Stimulated activated CD4-positive, alpha-beta T cell treated with anti-CD3 and anti-CD28 coated beads, Interleukin-1b, Interleukin-23, amount 100 ng/mL, for 24 hours (primary cell): Measurements from ENCODE around the gene RABGGTA.

Experiments used
- DNase-seq, 4 experiments: peaks; one replicate each; pipeline ENCODE4 v3.0.0-alpha.2; 2020; ENCODE audit warnings: low read depth in 4 of 4, low spot score in 1 of 4

Gene RABGGTA

DNA sequence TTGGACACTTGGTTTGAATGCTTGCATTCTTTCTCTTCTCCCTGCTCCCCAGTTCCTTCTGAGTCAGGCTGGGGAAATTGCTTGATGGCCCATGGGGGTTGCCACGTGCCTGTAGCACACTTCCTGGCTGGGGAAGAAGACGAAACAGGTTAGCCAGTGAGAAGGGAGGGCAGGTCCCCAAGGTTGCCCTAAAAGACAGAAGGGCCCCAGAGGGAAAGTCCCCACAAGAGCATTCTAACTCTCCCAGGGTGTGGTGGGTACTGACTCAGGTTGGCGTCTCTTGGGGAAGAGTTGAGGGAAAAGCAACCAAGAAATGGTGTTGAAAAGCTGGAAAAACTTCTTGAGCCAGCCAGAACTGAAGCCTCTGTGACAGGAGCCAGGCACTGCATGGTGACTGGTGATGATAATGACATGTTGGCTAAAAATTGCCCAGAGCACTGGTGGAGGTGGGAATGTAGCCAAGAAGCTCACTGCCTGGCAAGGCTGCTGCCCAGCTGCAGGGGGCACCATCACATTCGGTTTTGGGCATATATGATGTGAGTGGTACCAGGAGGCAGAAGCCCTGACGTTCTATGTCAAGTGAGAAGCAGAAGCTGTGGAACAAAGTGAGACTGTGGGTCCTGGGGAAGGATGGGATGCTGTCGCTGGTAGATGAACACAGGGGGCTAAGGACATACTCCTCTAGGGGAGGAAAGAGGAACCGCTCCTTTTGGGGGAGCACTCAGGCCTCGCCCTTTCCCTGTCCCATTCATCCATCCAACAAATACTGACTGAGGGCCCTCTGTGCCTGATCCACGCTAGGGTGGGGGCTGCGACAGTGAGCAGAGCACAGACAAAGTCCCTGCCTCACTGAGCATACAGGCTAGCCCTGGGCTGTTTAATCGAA, 8.1 kb upstream of the RABGGTA start:
- peak in 3 of 4 experiments; percentile 35 to 58 (median 36) for DNase-seq

GRCh38 chr14:24278424-24278823, 7.0 kb upstream of the RABGGTA start:
- no peak for DNase-seq

DNA sequence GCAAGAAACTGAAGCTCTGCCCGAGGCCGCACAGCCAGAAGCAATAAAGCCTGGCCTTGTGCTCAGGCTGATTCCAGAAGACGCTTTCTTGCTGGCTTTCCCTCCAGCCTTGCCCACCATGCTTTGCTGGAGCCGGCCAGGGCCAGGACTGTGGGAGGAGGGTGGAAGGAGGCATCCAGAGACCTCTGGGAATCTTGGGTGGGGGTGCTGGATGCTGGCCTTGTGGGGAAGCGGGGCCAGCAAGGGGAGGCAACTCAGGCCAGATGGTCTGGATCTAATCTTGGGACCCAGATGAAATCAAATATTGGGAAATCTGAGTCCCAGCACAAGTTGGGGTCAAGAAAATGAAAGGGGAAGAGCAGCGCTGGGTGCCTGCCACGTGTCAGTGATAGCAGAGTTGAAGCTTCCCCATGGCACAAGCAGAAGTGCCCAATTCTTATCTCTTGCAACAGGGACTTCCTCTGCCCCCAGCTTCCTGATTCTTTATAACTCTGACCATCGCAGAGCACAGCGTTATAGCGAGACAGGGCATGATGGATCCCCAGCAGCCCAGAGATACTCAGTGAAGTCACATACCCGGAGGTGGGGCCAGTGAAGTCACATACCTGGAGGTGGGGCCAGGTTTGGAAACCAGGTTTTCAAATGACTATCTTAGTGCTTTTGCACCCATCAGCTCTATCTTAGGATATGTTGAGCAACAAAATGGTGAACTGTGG, 6.4 kb upstream of the RABGGTA start:
- no peak for DNase-seq

DNA sequence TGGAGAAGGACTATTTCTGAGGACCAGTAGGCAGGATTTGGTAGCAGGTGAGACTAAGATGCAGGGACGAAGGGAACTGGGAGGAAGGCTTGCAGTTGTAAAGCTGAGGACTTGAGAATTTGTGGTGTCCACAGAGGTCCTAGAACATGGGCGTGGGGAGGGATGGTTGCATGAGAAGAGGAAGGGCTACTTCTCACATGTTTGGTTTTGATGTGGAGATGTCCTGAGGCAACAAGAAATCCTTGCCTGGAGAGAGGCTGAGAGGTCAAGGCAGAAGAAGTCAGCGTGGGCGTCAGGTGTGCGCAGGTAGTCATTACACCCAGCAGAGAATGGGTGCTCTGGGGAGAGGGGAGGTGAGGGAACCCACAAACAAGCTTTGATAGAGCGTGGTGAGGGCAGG, 5.7 kb upstream of the RABGGTA start:
- DNase-seq: no peak

DNA sequence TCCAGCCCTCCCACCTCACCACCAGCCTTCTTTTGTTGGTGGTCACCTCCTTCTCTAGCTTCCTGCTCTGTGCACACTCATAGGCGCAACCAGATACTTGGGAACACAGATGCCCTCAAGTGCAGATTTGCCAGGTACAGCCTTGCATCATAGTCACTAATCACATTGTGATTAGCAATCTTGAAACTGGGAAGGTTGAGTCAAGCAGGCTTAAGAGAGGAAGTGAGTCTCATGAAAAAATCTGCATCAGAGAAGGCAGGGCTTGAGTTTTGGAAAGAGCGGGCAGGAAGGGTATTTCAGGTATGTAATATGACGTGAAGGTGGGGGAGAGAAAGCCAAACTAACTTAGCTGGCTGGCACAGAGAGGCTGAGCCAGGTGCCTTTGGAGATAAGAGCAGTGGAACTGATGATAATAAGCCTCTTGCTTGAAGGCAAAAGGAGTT, 2.7 kb upstream of the RABGGTA start:
- DNase-seq: peak in 2 of 4 experiments; percentile 19 to 36

GRCh38 chr14:24273422-24273998, 2.1 kb upstream of the RABGGTA start:
- DNase-seq: no peak

- no peak for DNase-seq
These were observed 1.1 kb upstream of the RABGGTA start for GRCh38 chr14:24272467-24272866.

- DNase-seq: no peak
These were observed 452 bp upstream of the RABGGTA start for GRCh38 chr14:24271834-24272263.

- DNase-seq: no peak
These were observed 762 bp downstream of the RABGGTA start for GRCh38 chr14:24270537-24271133.

GRCh38 chr14:24269910-24270536, 1.4 kb downstream of the RABGGTA start:
- no peak for DNase-seq

DNA sequence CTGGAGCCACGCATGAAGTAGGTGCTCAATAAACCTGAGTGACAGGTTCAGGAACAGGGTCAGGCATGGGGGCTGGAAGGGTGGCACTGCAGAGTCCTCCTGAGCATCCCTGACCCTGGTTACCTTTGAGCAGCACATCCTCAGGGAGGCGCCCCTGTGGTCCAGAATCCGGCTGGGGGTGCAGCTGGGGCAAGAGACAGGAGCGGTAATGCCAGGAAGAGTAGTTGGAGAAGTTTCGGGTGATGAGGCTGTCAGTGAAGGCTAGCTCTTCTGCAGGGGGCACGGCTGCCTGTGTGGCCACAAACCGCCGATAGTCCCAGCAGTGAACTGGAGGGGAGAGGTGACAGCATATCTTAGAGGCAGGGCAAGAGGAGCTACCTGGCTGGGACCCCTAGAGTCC, 2.0 kb downstream of the RABGGTA start:
- no peak for DNase-seq

GRCh38 chr14:24268225-24268624, 3.2 kb downstream of the RABGGTA start:
- DNase-seq: no peak

- DNase-seq: no peak
These were observed 3.9 kb downstream of the RABGGTA start for GRCh38 chr14:24267516-24267915.

DNA sequence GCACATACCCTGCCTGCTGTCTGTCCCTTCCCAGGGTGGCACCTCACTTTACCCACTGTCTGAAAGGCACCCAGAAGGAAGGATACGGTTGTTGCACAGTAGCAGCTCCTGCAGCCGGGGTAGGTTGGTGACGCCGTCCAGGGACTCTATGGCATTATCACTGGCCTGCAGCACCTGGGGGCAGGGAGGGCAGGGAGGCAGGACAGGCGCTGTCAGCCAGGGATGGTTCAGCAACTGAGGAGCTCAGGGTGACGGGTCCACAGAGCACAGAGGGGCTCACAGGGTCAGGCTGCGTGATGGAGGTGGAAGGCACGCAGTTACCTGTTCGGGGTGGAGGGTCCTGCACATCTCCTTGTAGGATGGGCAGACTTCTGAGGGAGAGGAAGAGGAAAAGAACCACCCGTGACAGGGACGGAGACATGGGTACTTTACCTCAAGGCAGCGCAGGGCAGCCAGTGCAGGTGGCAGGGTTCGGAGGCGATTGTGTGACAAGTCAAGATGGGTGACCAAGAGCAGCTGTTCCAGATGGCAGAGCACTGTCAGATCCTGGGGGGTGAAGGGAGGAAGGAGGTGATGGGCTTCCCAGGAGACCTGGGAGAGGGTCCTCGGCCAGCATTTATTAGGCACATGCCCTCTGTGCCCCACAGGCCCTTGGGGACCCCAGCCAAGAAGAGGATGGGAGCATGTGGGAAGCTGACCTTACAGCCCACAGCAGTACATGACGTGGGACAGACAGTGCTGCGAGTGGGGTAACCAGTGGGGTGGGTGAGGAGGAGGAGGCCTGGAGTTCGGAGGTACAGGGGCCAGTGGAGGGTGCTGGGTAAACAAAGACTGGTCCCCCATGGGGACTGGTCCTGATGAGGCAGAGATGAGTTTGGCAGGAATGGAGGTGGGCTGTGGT, 4.8 kb downstream of the RABGGTA start:
- no peak for DNase-seq

DNA sequence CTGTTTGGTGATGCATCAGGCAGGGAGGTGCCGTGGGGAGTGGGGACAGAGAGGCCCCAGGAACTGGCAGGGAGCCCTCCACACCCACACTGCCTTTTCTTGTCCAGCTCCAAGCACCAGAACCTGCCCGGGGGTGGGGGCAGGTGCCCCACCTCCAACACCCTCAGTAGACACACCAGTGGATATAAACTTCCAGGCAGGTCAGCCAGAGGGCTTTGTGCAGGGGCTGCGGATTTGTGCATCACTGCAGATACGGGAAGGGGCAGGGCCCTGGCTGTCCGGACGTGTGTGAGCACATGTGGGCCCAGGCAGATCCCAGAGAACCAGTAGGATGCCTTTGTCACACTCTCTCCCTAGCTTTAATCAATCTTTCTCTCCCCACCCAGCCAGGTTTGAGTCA, 7.1 kb downstream of the RABGGTA start:
- DNase-seq: no peak

GRCh38 chr14:24263848-24264247, 7.5 kb downstream of the RABGGTA start:
- DNase-seq: no peak

DNA sequence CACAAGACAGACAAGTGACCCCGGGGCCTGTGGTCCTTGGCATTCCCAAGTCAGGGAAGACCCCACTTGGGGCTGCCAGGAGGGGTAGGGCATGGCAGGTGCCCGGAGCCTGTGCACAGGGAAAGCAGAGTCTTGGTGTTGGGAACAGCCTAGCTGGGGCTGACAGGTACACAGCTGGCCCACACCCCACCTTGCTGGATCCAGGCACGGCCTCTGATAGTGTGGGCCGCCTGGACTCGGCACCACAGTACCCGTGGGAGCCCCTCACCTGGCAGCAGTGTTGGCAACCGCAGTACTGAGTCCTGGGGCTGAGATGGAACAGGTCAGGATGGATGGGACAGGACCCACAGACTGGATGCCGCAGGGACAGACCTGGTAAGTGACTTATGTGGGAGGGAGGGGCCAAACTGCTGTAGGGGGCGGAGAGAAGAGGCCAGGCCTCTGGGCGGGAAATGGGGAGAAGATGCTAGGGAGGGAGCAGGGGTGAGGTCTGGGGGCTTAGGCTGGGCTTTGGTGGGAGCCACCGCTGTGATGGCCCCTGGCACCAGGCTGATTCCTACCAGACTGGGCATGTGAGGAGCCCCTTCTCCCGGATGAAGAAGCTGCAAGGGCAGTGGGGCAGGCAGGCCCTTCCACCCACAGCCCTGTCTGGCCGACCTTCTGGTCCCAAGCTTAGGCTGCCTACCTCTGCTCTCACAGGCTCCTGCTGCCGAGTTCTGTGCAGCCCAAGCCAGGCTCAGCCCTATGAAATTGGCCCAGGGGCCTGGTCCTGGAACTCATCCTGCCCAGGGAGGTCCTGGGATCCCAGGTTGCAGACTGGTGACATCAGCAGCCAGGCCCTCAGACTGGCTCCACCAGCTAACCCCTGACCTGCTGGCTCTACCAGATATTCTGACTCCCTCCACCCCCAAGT, 8.3 kb downstream of the RABGGTA start, which contains the start of gene TGM1:
Gene TGM1, minus strand, starts transcription at position 357 of the 913 bp plus-strand sequence. CDS start 825 bp downstream, outside the sequence.
- DNase-seq: no peak

GRCh38 chr14:24261969-24262327, 9.4 kb downstream of the RABGGTA start:
- no peak for DNase-seq
